ENCODE results near the gene ZNF460.

ZNF460 gene

GRCh38 chr19:57302020-57302465, 21.8 kb downstream of the ZNF460 start:
- TF ChIP-seq CTCF (conservative IDR thresholded peaks at IDR 0.05; ENCODE audit: low read length): peak; percentile 18; the same call in 1 of the 2 replicates
- H3K4me3 ChIP-seq (ENCODE audit: low read length): no peak overlapping the region
- peak; percentile 98 for DNase-seq (ENCODE audit: low read depth)

- H3K4me3 ChIP-seq (ENCODE audit: low read length): no peak overlapping the region
- no peak for DNase-seq (ENCODE audit: low read depth)
- no peak for TF ChIP-seq CTCF (conservative IDR thresholded peaks at IDR 0.05; ENCODE audit: low read length)
Observed at GRCh38 chr19:57302727-57303401, 22.6 kb downstream of the ZNF460 start.

- no peak overlapping the region for H3K4me3 ChIP-seq (ENCODE audit: low read length)
- DNase-seq (ENCODE audit: low read depth): no peak
- TF ChIP-seq CTCF (conservative IDR thresholded peaks at IDR 0.05; ENCODE audit: low read length): no peak
Observed at GRCh38 chr19:57305056-57305455, 24.8 kb downstream of the ZNF460 start.

GRCh38 chr19:57308514-57308913, 28.2 kb downstream of the ZNF460 start:
- no peak for DNase-seq (ENCODE audit: low read depth)
- H3K4me3 ChIP-seq (ENCODE audit: low read length): no peak overlapping the region
- no peak for TF ChIP-seq CTCF (conservative IDR thresholded peaks at IDR 0.05; ENCODE audit: low read length)

GRCh38 chr19:57310792-57311191, 30.5 kb downstream of the ZNF460 start:
- no peak overlapping the region for H3K4me3 ChIP-seq (ENCODE audit: low read length)
- DNase-seq (ENCODE audit: low read depth): no peak
- no peak for TF ChIP-seq CTCF (conservative IDR thresholded peaks at IDR 0.05; ENCODE audit: low read length)

GRCh38 chr19:57314146-57314545, 33.9 kb downstream of the ZNF460 start:
- no peak for TF ChIP-seq CTCF (conservative IDR thresholded peaks at IDR 0.05; ENCODE audit: low read length)
- no peak for DNase-seq (ENCODE audit: low read depth)
- no peak overlapping the region for H3K4me3 ChIP-seq (ENCODE audit: low read length)

- no peak for DNase-seq (ENCODE audit: low read depth)
- TF ChIP-seq CTCF (conservative IDR thresholded peaks at IDR 0.05; ENCODE audit: low read length): no peak
- H3K4me3 ChIP-seq (ENCODE audit: low read length): no peak overlapping the region
Observed at GRCh38 chr19:57317503-57317902, 37.2 kb downstream of the ZNF460 start.

All from AG10803 (cell line).